SKM-1 treated with dmso at 0.1 percent for 144 hours (cell line): ENCODE data around the gene HDAC9.
A peak's percentile ranks its signal among the peaks of the same experiment; 100 is the strongest.

ENCODE experiments used
- DNase-seq: peaks from one replicate; lab custom pipeline; 2025; ENCODE audit not compliant: unreplicated experiment; lab: John Stamatoyannopoulos, UW

HDAC9 gene

GRCh38 chr7:18521945-18522566 lies 26.5 kb downstream of the HDAC9 start:
- no peak for DNase-seq

- no peak for DNase-seq
These were observed 28.7 kb downstream of the HDAC9 start for GRCh38 chr7:18524248-18524647.

- DNase-seq, result no peak
These were observed 30.9 kb downstream of the HDAC9 start for GRCh38 chr7:18526368-18526878.

- DNase-seq, result no peak
These were observed 33.7 kb downstream of the HDAC9 start for GRCh38 chr7:18529239-18529638.

GRCh38 chr7:18530224-18531179 lies 35.0 kb downstream of the HDAC9 start:
- DNase-seq, result no peak

GRCh38 chr7:18531539-18531938 lies 36.0 kb downstream of the HDAC9 start:
- no peak for DNase-seq

GRCh38 chr7:18532813-18533212 lies 37.3 kb downstream of the HDAC9 start:
- no peak for DNase-seq

GRCh38 chr7:18534481-18534880 lies 38.9 kb downstream of the HDAC9 start:
- no peak for DNase-seq

GRCh38 chr7:18535810-18536415 lies 40.4 kb downstream of the HDAC9 start:
- DNase-seq, result no peak

GRCh38 chr7:18536486-18536885 lies 40.9 kb downstream of the HDAC9 start:
- DNase-seq, result no peak

- no peak for DNase-seq
These were observed 43.2 kb downstream of the HDAC9 start for GRCh38 chr7:18538554-18539250.

GRCh38 chr7:18540396-18540795 lies 44.8 kb downstream of the HDAC9 start:
- no peak for DNase-seq

GRCh38 chr7:18541181-18541870 lies 45.8 kb downstream of the HDAC9 start:
- DNase-seq, result no peak

GRCh38 chr7:18541871-18542212 lies 46.3 kb downstream of the HDAC9 start:
- no peak for DNase-seq

- DNase-seq, result no peak
These were observed 51.0 kb downstream of the HDAC9 start for GRCh38 chr7:18546576-18546975.

GRCh38 chr7:18547509-18548187 lies 52.1 kb downstream of the HDAC9 start:
- no peak for DNase-seq

GRCh38 chr7:18548534-18548933 lies 53.0 kb downstream of the HDAC9 start:
- DNase-seq, result no peak

- no peak for DNase-seq
These were observed 55.0 kb downstream of the HDAC9 start for GRCh38 chr7:18550574-18550973.

GRCh38 chr7:18552316-18552916 lies 56.9 kb downstream of the HDAC9 start:
- peak; percentile 55 for DNase-seq
